Measurements from ENCODE around the gene PPM1A. TPM values are rescaled to one million over a fixed set of nuclear protein-coding genes. Genes with fewer than 3 reads are reported as not detected.

PPM1A gene
- total and polyA plus RNA-seq, 8 donors, result 49.4 to 60.2 (median 54.9) TPM

DNA sequence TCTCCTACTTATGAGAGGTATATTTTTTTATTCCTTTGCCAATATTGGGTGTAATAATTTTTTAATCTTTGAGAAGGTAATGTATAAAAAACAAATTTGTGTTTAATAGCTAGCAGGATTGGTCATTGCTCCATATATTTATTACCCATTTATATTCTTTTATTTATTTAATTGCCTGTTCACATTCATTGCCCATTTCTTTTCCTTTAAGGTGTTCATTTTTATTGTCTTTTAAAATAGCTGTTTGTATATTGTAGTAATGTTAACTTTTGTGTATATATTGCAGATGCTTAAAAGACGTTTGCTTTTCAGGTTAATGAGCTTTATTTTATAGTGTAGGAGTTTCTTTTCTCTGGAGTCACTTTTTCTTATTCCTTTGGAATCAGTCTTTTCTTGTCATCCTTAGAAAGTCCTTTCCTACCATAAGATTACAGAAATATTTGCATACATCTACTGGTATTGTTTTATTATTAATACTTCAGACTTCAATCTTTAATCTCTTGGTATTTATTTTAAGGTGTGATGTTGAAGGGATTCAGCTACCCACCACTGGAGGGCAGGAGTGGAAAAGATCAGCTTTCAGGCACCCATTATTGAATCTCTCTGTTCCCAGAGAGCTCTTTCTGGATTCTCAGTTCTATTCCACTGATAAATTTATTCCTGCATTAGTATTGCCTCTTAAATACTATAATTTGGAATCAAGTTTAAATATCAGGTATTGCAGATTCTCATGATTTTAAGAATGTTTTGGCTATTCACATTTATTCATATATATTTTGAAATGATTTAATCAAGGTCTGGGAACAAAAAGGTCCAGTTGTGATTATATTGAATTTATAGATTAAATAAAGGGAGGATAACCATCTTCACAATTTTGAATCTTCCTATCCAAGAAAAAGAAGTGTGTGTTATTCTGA lies 17.3 kb downstream of the PPM1A start:
- peak; percentile 49 for ATAC-seq
- Histone ChIP-seq H3K4me3 (no peak overlapping the region), H3K36me3 (no peaks in the 10 kb centered on the region), H3K27ac (no peak overlapping the region), H3K4me1 (peaks cover 0 to 1% of the 10 kb centered on the region in 2 donors), H3K9me3 (peaks cover 0 to 10% of the 10 kb centered on the region in 2 donors), H3K27me3 (no peaks in the 10 kb centered on the region)
- no peak for DNase-seq
- TF ChIP-seq, protein P1, sequence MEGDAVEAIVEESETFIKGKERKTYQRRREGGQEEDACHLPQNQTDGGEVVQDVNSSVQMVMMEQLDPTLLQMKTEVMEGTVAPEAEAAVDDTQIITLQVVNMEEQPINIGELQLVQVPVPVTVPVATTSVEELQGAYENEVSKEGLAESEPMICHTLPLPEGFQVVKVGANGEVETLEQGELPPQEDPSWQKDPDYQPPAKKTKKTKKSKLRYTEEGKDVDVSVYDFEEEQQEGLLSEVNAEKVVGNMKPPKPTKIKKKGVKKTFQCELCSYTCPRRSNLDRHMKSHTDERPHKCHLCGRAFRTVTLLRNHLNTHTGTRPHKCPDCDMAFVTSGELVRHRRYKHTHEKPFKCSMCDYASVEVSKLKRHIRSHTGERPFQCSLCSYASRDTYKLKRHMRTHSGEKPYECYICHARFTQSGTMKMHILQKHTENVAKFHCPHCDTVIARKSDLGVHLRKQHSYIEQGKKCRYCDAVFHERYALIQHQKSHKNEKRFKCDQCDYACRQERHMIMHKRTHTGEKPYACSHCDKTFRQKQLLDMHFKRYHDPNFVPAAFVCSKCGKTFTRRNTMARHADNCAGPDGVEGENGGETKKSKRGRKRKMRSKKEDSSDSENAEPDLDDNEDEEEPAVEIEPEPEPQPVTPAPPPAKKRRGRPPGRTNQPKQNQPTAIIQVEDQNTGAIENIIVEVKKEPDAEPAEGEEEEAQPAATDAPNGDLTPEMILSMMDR (IDR thresholded peaks at IDR 0.05), result peak; percentile 27 to 44
- intact Hi-C loops (cut with DNase I), result no loop called here

DNA sequence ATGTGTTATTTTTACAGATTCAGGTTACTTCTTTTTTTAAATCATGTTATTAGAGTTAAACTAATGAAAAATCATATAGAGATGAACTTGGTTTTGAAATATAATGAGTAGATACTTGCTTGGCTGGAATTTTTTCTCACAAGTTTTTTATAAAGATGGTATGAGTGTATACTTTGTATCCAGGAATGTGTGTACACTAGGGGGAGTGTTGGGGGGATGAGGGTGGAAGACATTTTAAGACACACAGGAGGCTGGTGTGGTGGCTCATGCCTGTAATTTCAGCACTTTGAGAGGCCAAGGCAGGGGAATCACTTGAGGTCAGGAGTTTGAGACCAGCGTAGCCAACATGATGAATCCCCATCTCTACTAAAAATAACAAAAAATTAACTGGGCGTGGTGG lies 23.2 kb downstream of the PPM1A start:
- no peak overlapping the region for H3K27ac ChIP-seq
- H3K4me1 ChIP-seq, result peaks cover 0 to 43% of the 10 kb centered on the region in 2 donors
- no peaks in the 10 kb centered on the region for H3K9me3 ChIP-seq
- ATAC-seq (no peak), DNase-seq (no peak)
- no peaks in the 10 kb centered on the region for H3K27me3 ChIP-seq
- TF ChIP-seq, protein P1 (IDR thresholded peaks at IDR 0.05), result no peak
- H3K36me3 ChIP-seq, result no peaks in the 10 kb centered on the region
- intact Hi-C loops (cut with DNase I), result no loop called here
- no peak overlapping the region for H3K4me3 ChIP-seq

- no peak overlapping the region for H3K4me3 ChIP-seq
- TF ChIP-seq, protein P1 (IDR thresholded peaks at IDR 0.05), result no peak
- no peak for DNase-seq
- H3K27ac ChIP-seq, result no peak overlapping the region
- ATAC-seq, result no peak
- intact Hi-C loops (cut with DNase I), result no loop called here
- H3K9me3 ChIP-seq, result no peaks in the 10 kb centered on the region
- no peaks in the 10 kb centered on the region for H3K27me3 ChIP-seq
- H3K4me1 ChIP-seq, result peaks cover 0 to 48% of the 10 kb centered on the region in 2 donors
- H3K36me3 ChIP-seq, result no peaks in the 10 kb centered on the region
Observed at GRCh38 chr14:60273956-60274355, 24.9 kb downstream of the PPM1A start.

GRCh38 chr14:60274448-60274847 lies 25.4 kb downstream of the PPM1A start:
- intact Hi-C loops (cut with DNase I), result no loop called here
- DNase-seq (no peak), ATAC-seq (no peak)
- no peaks in the 10 kb centered on the region for H3K9me3 ChIP-seq
- TF ChIP-seq, protein P1 (IDR thresholded peaks at IDR 0.05), result no peak
- H3K4me3 ChIP-seq, result no peak overlapping the region
- H3K4me1 ChIP-seq, result peaks cover 0 to 53% of the 10 kb centered on the region in 2 donors
- no peaks in the 10 kb centered on the region for H3K36me3 ChIP-seq
- no peak overlapping the region for H3K27ac ChIP-seq
- no peaks in the 10 kb centered on the region for H3K27me3 ChIP-seq

DNA sequence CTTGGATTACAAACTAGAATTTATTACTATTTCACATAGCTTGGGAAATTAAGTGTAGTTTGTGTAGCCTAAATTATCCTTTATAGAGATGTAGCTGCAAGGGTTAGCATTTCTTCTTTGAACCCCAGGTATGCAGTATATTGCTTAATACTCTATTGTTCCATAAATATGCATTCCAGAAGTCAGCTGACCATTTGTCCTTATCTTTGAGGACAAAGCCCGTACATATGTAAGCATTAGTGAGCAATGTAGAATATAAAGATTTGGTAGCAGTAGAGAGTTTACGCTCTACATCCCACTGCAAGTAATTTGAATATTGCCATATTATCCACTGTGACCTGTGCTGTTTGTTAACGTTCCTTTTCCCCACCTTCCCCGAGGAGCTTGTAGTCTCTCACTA lies 26.9 kb downstream of the PPM1A start:
- DNase-seq, result no peak
- no peaks in the 10 kb centered on the region for H3K9me3 ChIP-seq
- ATAC-seq, result no peak
- H3K27me3 ChIP-seq, result no peaks in the 10 kb centered on the region
- H3K36me3 ChIP-seq, result no peaks in the 10 kb centered on the region
- H3K4me1 ChIP-seq, result peaks cover 0 to 55% of the 10 kb centered on the region in 2 donors
- intact Hi-C loops (cut with DNase I), result no loop called here
- H3K27ac ChIP-seq, result no peak overlapping the region
- no peak overlapping the region for H3K4me3 ChIP-seq
- TF ChIP-seq, protein P1 (IDR thresholded peaks at IDR 0.05), result no peak

Data from left lung (tissue), 10 donors.